Activated T-cell treated with anti-CD3 and anti-CD28 coated beads, Interleukin-2, amount 50 U/mL, for 4 hours (primary cell): Measurements from ENCODE around the gene SNX22. TPM values are rescaled to one million over a fixed set of nuclear protein-coding genes. Genes with fewer than 3 reads are reported as not detected.

Experiments used
- ATAC-seq, 2 donors: fragments of 200-7000 bp; cut with Tn5 transposase; one replicate each; pipeline ENCODE4 v1.10.0; 2021
- DNase-seq: peaks from one replicate; pipeline ENCODE4 v3.0.0-alpha.2; 2020
- H3K27me3 Mint-ChIP-seq: one replicate; pipeline ENCODE4 v1.8.0; 2021; ENCODE audit warnings: low read depth, mixed read lengths
- H3K36me3 Mint-ChIP-seq: one replicate; pipeline ENCODE4 v1.8.0; 2022; ENCODE audit warnings: mixed read lengths; ENCODE audit not compliant: insufficient read depth
- H3K4me1 Mint-ChIP-seq: one replicate; pipeline ENCODE4 v1.8.0; 2021; ENCODE audit warnings: low read depth, mixed read lengths
- H3K4me3 Mint-ChIP-seq: one replicate; pipeline ENCODE4 v1.8.0; 2021; ENCODE audit warnings: mild to moderate bottlenecking, moderate library complexity, mixed read lengths
- H3K9me3 Mint-ChIP-seq: one replicate; pipeline ENCODE4 v1.8.0; 2021; ENCODE audit warnings: mixed read lengths
- total RNA-seq, 3 donors: library from RNA; stranded (reverse); gene quantifications; one replicate each; pipeline ENCODE4 v1.2.1, GENCODE V29; 2021

The SNX22 gene
- total RNA-seq, 3 donors from 2014 or later, result 0.26 to 0.35 (median 0.30) TPM

GRCh38 chr15:64122936-64123351, 28.6 kb upstream of the SNX22 start:
- H3K9me3 Mint-ChIP-seq, result no peaks in the 10 kb centered on the region
- H3K4me1 Mint-ChIP-seq, result no peaks in the 10 kb centered on the region
- H3K27me3 Mint-ChIP-seq, result no peaks in the 10 kb centered on the region
- peaks cover 41% of the 10 kb centered on the region for H3K36me3 Mint-ChIP-seq
- no peak for DNase-seq
- H3K4me3 Mint-ChIP-seq, result no peak overlapping the region
- ATAC-seq, result no peak

- Mint-ChIP-seq H3K27me3 (no peaks in the 10 kb centered on the region), H3K4me1 (no peaks in the 10 kb centered on the region), H3K9me3 (no peaks in the 10 kb centered on the region), H3K4me3 (no peak overlapping the region), H3K36me3 (peaks cover 35% of the 10 kb centered on the region)
- DNase-seq, result no peak
- ATAC-seq, result no peak
Observed at GRCh38 chr15:64125978-64126377, 25.6 kb upstream of the SNX22 start.

GRCh38 chr15:64127521-64128270, 23.8 kb upstream of the SNX22 start:
- no peak for DNase-seq
- ATAC-seq, result no peak
- H3K27me3 Mint-ChIP-seq, result no peaks in the 10 kb centered on the region
- no peaks in the 10 kb centered on the region for H3K9me3 Mint-ChIP-seq
- no peak overlapping the region for H3K4me3 Mint-ChIP-seq
- H3K36me3 Mint-ChIP-seq, result peaks cover 48% of the 10 kb centered on the region
- no peaks in the 10 kb centered on the region for H3K4me1 Mint-ChIP-seq

- Mint-ChIP-seq H3K27me3 (no peaks in the 10 kb centered on the region), H3K9me3 (no peaks in the 10 kb centered on the region), H3K4me1 (no peaks in the 10 kb centered on the region), H3K36me3 (peaks cover 48% of the 10 kb centered on the region), H3K4me3 (no peak overlapping the region)
- DNase-seq (no peak), ATAC-seq (no peak)
Observed at GRCh38 chr15:64130159-64130558, 21.4 kb upstream of the SNX22 start.

- Mint-ChIP-seq H3K36me3 (peaks cover 43% of the 10 kb centered on the region), H3K9me3 (no peaks in the 10 kb centered on the region), H3K4me3 (no peak overlapping the region), H3K4me1 (no peaks in the 10 kb centered on the region), H3K27me3 (no peaks in the 10 kb centered on the region)
- no peak for ATAC-seq
- DNase-seq, result no peak
Observed at GRCh38 chr15:64131547-64131946, 20.0 kb upstream of the SNX22 start.

GRCh38 chr15:64132217-64132616, 19.3 kb upstream of the SNX22 start:
- H3K4me3 Mint-ChIP-seq, result no peak overlapping the region
- H3K27me3 Mint-ChIP-seq, result no peaks in the 10 kb centered on the region
- no peaks in the 10 kb centered on the region for H3K4me1 Mint-ChIP-seq
- DNase-seq, result no peak
- no peak for ATAC-seq
- H3K9me3 Mint-ChIP-seq, result no peaks in the 10 kb centered on the region
- H3K36me3 Mint-ChIP-seq, result peaks cover 46% of the 10 kb centered on the region

GRCh38 chr15:64133623-64134344, 17.7 kb upstream of the SNX22 start:
- DNase-seq, result no peak
- H3K36me3 Mint-ChIP-seq, result peaks cover 44% of the 10 kb centered on the region
- no peak for ATAC-seq
- H3K4me1 Mint-ChIP-seq, result no peaks in the 10 kb centered on the region
- H3K27me3 Mint-ChIP-seq, result no peaks in the 10 kb centered on the region
- H3K4me3 Mint-ChIP-seq, result no peak overlapping the region
- no peaks in the 10 kb centered on the region for H3K9me3 Mint-ChIP-seq

- Mint-ChIP-seq H3K4me3 (no peak overlapping the region), H3K4me1 (no peaks in the 10 kb centered on the region), H3K27me3 (no peaks in the 10 kb centered on the region), H3K36me3 (peaks cover 44% of the 10 kb centered on the region), H3K9me3 (no peaks in the 10 kb centered on the region)
- ATAC-seq (no peak), DNase-seq (no peak)
Observed at GRCh38 chr15:64134345-64134829, 17.1 kb upstream of the SNX22 start.

GRCh38 chr15:64136347-64136746, 15.2 kb upstream of the SNX22 start:
- Mint-ChIP-seq H3K27me3 (no peaks in the 10 kb centered on the region), H3K9me3 (no peaks in the 10 kb centered on the region), H3K4me3 (no peak overlapping the region), H3K4me1 (no peaks in the 10 kb centered on the region), H3K36me3 (peaks cover 45% of the 10 kb centered on the region)
- no peak for ATAC-seq
- no peak for DNase-seq

- DNase-seq, result no peak
- Mint-ChIP-seq H3K4me3 (no peak overlapping the region), H3K4me1 (no peaks in the 10 kb centered on the region), H3K36me3 (peaks cover 35% of the 10 kb centered on the region), H3K9me3 (no peaks in the 10 kb centered on the region), H3K27me3 (no peaks in the 10 kb centered on the region)
- ATAC-seq, result no peak
Observed at GRCh38 chr15:64137226-64137833, 14.2 kb upstream of the SNX22 start.

- Mint-ChIP-seq H3K4me1 (no peaks in the 10 kb centered on the region), H3K9me3 (no peaks in the 10 kb centered on the region), H3K27me3 (no peaks in the 10 kb centered on the region), H3K36me3 (peaks cover 28% of the 10 kb centered on the region), H3K4me3 (no peak overlapping the region)
- no peak for DNase-seq
- no peak for ATAC-seq
Observed at GRCh38 chr15:64138331-64138941, 13.1 kb upstream of the SNX22 start.

- no peaks in the 10 kb centered on the region for H3K9me3 Mint-ChIP-seq
- peaks cover 24% of the 10 kb centered on the region for H3K36me3 Mint-ChIP-seq
- no peaks in the 10 kb centered on the region for H3K4me1 Mint-ChIP-seq
- ATAC-seq, result no peak
- no peaks in the 10 kb centered on the region for H3K27me3 Mint-ChIP-seq
- no peak overlapping the region for H3K4me3 Mint-ChIP-seq
- DNase-seq, result no peak
Observed at GRCh38 chr15:64141798-64142512, 9.6 kb upstream of the SNX22 start.

- DNase-seq, result no peak
- Mint-ChIP-seq H3K4me1 (no peaks in the 10 kb centered on the region), H3K4me3 (no peak overlapping the region), H3K27me3 (no peaks in the 10 kb centered on the region), H3K9me3 (no peaks in the 10 kb centered on the region), H3K36me3 (peaks cover 17% of the 10 kb centered on the region)
- ATAC-seq, result no peak
Observed at GRCh38 chr15:64143276-64143675, 8.3 kb upstream of the SNX22 start.

- Mint-ChIP-seq H3K4me1 (no peaks in the 10 kb centered on the region), H3K4me3 (no peak overlapping the region), H3K36me3 (peaks cover 15% of the 10 kb centered on the region), H3K27me3 (no peaks in the 10 kb centered on the region), H3K9me3 (no peaks in the 10 kb centered on the region)
- ATAC-seq, result no peak
- DNase-seq, result no peak
Observed at GRCh38 chr15:64144192-64144564, 7.4 kb upstream of the SNX22 start.
